Stimulated activated CD8-positive, alpha-beta memory T cell treated with anti-CD3 and anti-CD28 coated beads, Interleukin-12 subunit alpha, Interleukin-12 subunit beta, amount 100 ng/mL, for 24 hours (primary cell): Measurements from ENCODE around the gene CARS1.

ENCODE experiments used
- DNase-seq: peaks from one replicate; pipeline ENCODE4 v3.0.0-alpha.2; 2020; ENCODE audit errors: extremely low read depth

Gene CARS1

GRCh38 chr11:3040881-3041280, 16.3 kb downstream of the CARS1 start:
- no peak for DNase-seq

- DNase-seq, result no peak
Observed at GRCh38 chr11:3037945-3038271, 19.3 kb downstream of the CARS1 start.

DNA sequence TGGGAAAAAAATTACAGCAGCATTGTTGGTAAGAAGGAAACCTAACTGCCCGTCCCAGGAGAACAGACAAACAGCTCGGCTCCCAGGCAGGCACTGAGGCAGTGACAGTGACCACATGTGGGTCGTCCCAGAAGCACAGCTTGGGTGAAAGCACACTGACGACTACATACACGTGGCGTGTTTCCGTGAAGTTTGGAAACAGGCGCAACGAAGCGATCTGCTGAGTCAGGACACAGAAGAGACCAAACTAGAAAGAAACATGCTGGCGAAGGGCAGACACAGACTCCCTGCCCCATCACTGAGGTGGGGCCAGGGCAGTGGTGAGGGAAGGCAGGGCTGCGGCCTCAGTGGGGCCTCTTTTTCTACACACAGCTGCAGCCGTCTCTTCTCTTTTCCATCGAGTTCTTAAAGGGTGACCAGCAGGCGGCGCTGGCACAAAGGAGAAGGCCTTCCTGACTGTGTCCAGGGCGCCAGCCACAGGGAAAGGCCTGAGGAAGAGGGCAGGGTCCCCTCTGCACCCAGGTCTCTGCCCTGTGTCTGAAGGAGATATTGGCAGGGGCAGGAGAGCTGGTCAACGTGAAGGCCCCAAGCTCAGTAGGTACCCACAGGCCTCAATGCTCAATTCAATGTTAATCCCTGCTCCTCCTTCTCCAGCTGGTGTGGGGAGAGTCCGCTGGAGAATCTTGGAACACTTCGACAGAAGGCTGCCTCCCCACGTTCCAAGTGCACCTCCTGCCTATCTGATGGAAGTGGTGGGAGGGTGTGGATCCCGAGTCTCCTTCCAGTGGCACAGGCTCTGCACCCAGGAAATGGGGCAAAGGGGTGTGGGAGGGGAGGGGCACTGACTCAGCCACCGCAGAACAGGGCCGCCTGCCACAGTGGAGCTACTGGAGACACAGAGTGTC, 19.9 kb downstream of the CARS1 start:
- no peak for DNase-seq

- DNase-seq, result no peak
Observed at GRCh38 chr11:3036419-3036818, 20.8 kb downstream of the CARS1 start.

- DNase-seq, result no peak
Observed at GRCh38 chr11:3035333-3035732, 21.9 kb downstream of the CARS1 start.

DNA sequence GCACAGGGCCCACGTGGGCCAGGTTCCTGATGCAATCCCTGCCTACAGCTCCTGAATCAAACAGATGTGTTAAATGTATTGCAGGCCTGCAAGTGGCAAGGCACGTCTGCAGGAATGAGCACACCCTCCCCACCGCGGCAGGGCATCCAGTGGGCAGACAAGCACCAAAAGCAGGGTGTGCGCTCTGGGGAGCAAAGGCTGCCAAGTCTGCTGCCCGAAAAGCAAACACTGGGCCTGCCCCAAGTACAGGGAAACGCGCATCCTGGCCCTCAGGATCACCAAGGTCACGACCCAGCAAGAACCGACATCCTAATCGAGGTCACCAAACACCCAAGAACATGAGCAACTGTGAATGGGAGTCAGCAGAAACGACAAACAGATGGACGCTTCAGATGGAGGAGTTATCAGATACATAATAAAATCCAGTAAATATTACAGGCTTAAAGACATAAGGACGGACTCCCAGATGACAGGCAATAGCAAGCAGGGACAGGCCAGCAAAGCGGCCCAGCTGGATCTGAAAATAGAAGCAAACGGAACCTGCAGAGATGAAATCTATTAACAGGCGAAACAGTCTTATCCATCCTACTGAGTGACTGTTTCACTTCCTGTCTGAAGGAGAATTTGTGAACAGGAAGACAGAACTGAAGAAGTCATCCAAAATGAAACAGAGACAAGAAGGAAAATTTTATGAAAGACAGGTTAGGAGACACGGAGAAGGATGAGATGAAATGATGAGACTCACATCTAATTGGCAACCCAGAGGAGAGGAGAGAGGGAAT, 26.7 kb downstream of the CARS1 start:
- DNase-seq, result no peak

GRCh38 chr11:3028813-3029212, 28.4 kb downstream of the CARS1 start:
- no peak for DNase-seq

DNA sequence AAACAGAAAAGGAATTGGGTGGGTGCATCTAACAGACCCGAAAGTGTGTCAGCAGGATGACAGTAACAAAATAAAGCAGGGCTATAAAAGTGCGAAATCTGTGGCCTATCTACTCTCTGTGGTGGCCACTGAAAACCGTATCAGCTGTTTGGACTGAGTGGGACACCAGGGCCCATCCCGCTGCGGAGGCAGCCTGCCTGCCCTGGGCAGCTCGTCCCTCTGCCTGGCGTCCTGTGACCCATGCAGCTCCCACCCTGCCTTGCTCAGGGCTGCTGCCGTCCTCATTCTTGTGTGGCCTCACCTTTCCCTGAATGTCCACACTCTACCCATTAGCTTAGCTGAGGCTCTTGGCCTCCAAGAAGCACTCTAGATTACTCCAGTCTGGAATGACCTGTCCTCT, 30.4 kb downstream of the CARS1 start:
- DNase-seq, result no peak

DNA sequence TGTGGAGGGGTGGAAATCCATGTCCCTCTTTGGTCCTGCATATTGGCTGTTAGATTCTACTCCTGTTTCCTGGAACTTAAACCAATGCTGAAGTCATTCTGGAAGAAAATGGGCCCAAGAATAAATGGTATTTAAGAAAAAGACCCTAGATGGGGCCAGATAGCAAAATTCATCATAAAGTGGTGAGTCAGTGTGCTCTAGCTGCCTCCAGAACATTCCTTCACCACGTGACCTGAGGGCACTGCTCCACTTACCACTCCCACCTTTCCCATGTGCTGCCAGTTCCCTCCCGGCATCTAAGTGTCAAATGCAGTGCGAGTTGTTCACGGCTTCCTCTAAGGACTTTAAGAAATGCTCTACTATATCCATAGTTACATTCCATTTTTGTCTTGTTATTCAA, 34.2 kb downstream of the CARS1 start:
- no peak for DNase-seq

- no peak for DNase-seq
Observed at GRCh38 chr11:3022300-3022967, 34.8 kb downstream of the CARS1 start.

GRCh38 chr11:3021125-3021524, 36.1 kb downstream of the CARS1 start:
- no peak for DNase-seq

DNA sequence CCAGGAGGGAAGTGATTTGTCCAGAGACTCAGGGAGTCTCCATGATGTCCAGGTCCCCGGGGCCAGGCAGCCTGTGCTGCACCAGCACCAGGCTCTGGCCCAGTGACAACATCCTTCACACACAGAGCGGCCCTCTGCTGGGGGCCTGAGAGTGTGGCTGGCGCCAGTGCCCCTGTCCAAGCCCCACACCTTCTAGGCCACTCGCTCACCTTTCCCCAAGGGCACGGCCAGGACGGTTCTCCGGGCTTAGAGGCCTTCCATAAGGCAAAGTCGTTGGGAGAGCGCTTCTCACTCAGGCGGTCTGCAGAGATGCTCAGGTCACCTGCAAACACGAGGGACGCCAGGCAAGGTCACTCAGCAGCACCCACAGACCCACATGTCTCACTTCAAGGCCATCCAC, 37.2 kb downstream of the CARS1 start:
- no peak for DNase-seq

DNA sequence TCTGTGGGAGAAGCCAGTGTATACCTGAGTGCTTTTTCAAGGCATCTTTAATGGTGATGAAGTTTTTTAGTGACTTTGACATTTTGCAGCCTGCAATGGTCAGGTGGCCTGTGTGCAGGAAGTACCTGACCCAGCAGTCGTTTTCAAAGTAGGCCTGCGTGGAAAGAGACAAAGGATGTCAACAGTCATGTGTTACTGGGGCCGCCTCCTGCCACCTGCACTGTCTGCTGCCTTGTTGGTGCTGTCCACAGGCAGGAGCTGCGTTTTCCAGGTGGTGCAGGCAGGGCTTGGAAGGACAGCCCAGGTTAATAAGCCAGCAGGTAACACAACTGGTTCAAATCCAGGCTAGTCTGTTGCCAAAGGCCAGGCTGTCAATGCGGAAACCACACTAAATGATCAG, 38.6 kb downstream of the CARS1 start:
- DNase-seq, result no peak

GRCh38 chr11:3016861-3017260, 40.4 kb downstream of the CARS1 start:
- no peak for DNase-seq

DNA sequence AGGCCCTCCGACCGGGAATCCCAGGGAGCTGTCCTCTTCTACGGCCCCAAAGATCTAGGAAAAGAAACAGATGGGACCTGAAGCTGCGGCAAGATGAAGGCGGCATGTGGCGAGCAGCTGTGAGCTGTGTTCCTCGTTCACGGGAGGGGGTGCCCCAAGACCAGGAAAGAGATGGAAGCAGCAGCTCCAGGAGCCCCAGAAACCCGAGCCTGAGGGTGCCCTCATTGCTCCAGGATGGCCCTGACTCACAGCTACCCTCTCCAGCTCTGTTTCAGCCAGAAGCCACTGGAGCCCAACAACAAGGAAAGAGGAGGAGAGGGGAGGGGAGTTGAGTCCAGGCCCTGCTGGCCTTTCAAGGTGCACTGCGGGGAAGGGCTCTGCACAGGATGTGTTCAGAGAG, 41.4 kb downstream of the CARS1 start:
- no peak for DNase-seq

DNA sequence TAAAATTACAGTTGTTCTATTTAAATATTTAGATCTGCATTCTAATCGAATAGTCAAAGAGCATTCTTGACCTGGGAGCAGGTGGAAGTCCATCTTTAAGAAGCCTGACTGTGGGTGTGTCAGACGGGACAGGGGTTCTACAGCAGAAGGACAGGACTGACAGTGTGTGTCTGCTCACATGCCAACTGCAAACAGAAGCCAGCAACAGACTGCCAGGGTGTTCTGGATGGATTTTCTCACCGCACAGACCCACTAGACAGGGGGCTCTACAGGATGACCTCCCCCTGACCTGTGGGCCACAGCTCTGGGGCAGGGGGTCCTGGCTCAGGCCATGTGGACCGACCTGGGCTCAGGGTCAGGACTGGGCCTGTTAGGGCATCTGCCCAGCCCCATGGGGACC, 42.3 kb downstream of the CARS1 start:
- no peak for DNase-seq

- no peak for DNase-seq
Observed at GRCh38 chr11:3014057-3014938, 42.9 kb downstream of the CARS1 start.

- DNase-seq, result no peak
Observed at GRCh38 chr11:3011891-3012885, 45.0 kb downstream of the CARS1 start.

DNA sequence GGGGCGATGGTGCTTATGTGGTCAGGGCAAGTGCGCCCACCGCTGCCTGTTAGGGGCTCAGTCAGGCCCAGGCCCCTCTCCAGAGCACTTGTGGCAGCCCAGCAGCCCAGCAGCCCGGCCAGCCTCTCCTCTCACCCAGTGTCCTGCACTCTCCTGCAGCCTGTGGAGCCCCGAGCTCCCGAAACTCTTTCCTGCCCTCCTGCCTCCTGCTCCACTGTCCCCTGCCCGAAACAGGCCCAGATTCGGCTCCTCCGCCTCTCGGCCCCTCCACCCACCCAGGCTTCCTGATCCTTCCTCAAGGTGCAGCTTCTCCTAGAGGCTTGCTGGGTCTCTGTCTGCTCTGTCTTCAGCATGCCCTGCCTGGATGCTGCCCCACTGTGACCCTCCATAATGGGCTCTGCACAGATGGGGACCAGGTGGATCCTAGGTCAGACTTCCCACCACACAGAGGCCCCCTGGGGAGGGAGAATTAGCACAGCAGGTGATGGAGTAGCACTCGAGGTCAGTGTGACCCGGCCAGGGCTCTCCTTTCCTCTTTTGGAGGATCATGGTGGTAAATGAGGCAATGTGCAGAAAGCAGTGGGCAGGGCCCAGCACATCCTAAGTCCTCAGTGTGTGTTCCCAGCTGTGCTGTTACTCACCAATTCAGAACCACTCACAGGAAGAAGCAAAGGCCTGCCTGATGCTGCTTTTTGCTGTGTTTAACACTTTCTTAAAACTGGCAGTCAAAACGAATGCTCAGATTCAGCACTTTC, 46.5 kb downstream of the CARS1 start:
- no peak for DNase-seq

DNA sequence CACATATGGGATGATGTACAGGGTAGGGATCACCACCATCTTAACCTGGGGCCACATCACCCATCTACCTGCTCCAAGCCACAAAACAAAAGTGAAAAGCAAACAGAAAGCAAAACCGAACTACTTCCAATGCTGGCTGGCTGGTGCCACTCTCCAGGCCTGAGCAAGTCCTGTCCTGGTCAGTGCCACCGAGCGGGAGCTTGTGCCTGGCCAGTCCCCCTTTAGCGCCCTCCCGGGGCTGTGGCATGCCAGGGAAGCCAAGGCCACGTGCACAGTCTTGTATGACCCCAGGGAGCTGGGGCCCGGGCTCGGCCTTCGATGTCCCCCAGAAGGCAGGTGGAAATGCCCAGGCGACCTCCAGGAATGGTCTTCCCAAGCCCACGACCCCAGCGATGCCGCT, 47.2 kb downstream of the CARS1 start:
- DNase-seq, result no peak
